Measurements from ENCODE around the gene EFNA5. TPM values are rescaled to one million over a fixed set of nuclear protein-coding genes. Genes with fewer than 3 reads are reported as not detected.

The EFNA5 gene
- total RNA-seq, 1 experiment from 2014 or later = 0.22 TPM

DNA sequence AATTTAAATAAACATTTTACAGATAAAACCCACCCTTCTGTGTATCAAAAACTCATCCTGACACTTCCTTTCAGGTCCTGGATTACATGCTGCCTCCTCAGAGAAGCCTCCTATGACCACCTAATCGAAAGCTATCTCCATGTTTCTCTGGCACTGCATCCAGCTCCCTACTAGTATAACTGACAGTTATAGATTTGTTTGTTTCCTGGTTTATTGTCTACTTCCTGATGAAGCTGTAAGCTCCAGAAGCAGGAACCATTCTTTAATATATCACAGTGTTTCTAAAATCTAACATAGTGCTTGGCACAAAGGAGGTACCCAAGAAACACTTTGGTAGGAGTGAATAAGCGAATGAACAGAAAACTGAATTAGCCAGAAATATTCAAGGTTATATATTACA is 270.4 kb downstream of the EFNA5 start:
- Histone ChIP-seq H3K9me2 (ENCODE audit: insufficient read depth) (no peaks in the 10 kb centered on the region; the same call in 1 of the 2 replicates), H3K9me3 (ENCODE audit: control insufficient read depth in 1 of 2, insufficient read depth in 1 of 2, low read depth in 1 of 2, low read length in 2 of 2) (no peaks in the 10 kb centered on the region), H3K79me2 (ENCODE audit: insufficient read depth, low read length) (no peaks in the 10 kb centered on the region), H3K27ac (ENCODE audit: low read depth, low read length) (no peak overlapping the region), H3K4me1 (ENCODE audit: control insufficient read depth in 1 of 2, insufficient read depth in 2 of 2, low read length in 2 of 2) (no peaks in the 10 kb centered on the region), H3K4me2 (ENCODE audit: low read length) (no peak overlapping the region), H3K4me3 (replicated peaks in 1 of 2; ENCODE audit: low read depth in 1 of 2, low read length in 2 of 2) (no peak overlapping the region), H2AFZ (ENCODE audit: low read depth, low read length, poor library complexity, severe bottlenecking) (no peak overlapping the region), H3K27me3 (ENCODE audit: insufficient read depth, low read length) (no peaks in the 10 kb centered on the region), H3K9ac (ENCODE audit: low read length) (no peak overlapping the region), H3K36me3 (ENCODE audit: control insufficient read depth in 1 of 2, insufficient read depth in 2 of 2, low read length in 2 of 2) (no peaks in the 10 kb centered on the region), H4K20me1 (ENCODE audit: insufficient read depth) (no peaks in the 10 kb centered on the region)
- ATAC-seq = no peak
- BruUV-seq (replicated peaks) = no TSS peak
- CTCF ChIA-PET = no interaction called here
- RAD21 ChIA-PET (ENCODE audit: low non-redundant PET in 1 of 2, low total read pairs in 2 of 2, uncharacterized antibody in 2 of 2, unreplicated experiment in 2 of 2) = no interaction called here
- intact Hi-C loops (cut with micrococcal nuclease) = no loop called here
- POLR2A ChIA-PET = no interaction called here
- DNase-seq (ENCODE audit: low read depth, low spot score) = no peak
- TF ChIP-seq ELF1 (IDR thresholded peaks at IDR 0.05; ENCODE audit: borderline replicate concordance, low read depth) = no peak
- no peak for TF ChIP-seq ZFX (IDR thresholded peaks at IDR 0.05)
- no peak for TF ChIP-seq CBX3 (IDR thresholded peaks at IDR 0.05; ENCODE audit: low read depth)
- TF ChIP-seq RAD21 (IDR thresholded peaks at IDR 0.05; ENCODE audit: low read depth) = no peak
- no peak for TF ChIP-seq EGR1 (IDR thresholded peaks at IDR 0.05; ENCODE audit: low read depth)
- TF ChIP-seq SRF (IDR thresholded peaks at IDR 0.05; ENCODE audit: low read depth) = no peak
- no peak for TF ChIP-seq FOSL1 (IDR thresholded peaks at IDR 0.05; ENCODE audit: low read depth)
- TF ChIP-seq, protein P1, sequence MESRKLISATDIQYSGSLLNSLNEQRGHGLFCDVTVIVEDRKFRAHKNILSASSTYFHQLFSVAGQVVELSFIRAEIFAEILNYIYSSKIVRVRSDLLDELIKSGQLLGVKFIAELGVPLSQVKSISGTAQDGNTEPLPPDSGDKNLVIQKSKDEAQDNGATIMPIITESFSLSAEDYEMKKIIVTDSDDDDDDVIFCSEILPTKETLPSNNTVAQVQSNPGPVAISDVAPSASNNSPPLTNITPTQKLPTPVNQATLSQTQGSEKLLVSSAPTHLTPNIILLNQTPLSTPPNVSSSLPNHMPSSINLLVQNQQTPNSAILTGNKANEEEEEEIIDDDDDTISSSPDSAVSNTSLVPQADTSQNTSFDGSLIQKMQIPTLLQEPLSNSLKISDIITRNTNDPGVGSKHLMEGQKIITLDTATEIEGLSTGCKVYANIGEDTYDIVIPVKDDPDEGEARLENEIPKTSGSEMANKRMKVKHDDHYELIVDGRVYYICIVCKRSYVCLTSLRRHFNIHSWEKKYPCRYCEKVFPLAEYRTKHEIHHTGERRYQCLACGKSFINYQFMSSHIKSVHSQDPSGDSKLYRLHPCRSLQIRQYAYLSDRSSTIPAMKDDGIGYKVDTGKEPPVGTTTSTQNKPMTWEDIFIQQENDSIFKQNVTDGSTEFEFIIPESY (IDR thresholded peaks at IDR 0.05; ENCODE audit: extremely low read depth, insufficient replicate concordance, low read length) = no peak
- no peak for TF ChIP-seq SP1 (IDR thresholded peaks at IDR 0.05; ENCODE audit: low read depth)
- TF ChIP-seq YY1 (IDR thresholded peaks at IDR 0.05; ENCODE audit: extremely low read depth, insufficient replicate concordance, low read depth, low read length) = no peak
- no peak for TF ChIP-seq POLR2AphosphoS5 (IDR thresholded peaks at IDR 0.05; ENCODE audit: low read depth, low read length)
- no peak for TF ChIP-seq ZNF274 (IDR thresholded peaks at IDR 0.05; ENCODE audit: low read depth, low read length)
- TF ChIP-seq, protein P2, sequence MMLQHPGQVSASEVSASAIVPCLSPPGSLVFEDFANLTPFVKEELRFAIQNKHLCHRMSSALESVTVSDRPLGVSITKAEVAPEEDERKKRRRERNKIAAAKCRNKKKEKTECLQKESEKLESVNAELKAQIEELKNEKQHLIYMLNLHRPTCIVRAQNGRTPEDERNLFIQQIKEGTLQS (IDR thresholded peaks at IDR 0.05) = no peak
- TF ChIP-seq, protein P3, sequence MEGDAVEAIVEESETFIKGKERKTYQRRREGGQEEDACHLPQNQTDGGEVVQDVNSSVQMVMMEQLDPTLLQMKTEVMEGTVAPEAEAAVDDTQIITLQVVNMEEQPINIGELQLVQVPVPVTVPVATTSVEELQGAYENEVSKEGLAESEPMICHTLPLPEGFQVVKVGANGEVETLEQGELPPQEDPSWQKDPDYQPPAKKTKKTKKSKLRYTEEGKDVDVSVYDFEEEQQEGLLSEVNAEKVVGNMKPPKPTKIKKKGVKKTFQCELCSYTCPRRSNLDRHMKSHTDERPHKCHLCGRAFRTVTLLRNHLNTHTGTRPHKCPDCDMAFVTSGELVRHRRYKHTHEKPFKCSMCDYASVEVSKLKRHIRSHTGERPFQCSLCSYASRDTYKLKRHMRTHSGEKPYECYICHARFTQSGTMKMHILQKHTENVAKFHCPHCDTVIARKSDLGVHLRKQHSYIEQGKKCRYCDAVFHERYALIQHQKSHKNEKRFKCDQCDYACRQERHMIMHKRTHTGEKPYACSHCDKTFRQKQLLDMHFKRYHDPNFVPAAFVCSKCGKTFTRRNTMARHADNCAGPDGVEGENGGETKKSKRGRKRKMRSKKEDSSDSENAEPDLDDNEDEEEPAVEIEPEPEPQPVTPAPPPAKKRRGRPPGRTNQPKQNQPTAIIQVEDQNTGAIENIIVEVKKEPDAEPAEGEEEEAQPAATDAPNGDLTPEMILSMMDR (IDR thresholded peaks at IDR 0.05 in 2 of 3, conservative IDR thresholded peaks at IDR 0.05 in 1 of 3; ENCODE audit: borderline replicate concordance in 1 of 3, insufficient read depth in 1 of 3, low read depth in 2 of 3, low read length in 2 of 3) = no peak
